H1 (cell line): ENCODE data around the gene TNNT1. TPM values are rescaled to one million over a fixed set of nuclear protein-coding genes. Genes with fewer than 3 reads are reported as not detected.

ENCODE experiments used
- CTCF ChIA-PET: fragments of 300-600 bp; sonication (Branson Sonifier 250); formaldehyde crosslinking; loops from one replicate; lab custom pipeline; 2021; ENCODE audit not compliant: partially characterized antibody; lab: Charles Lee
- POLR2A ChIA-PET: fragments of 300-600 bp; sonication (Branson Sonifier 250); formaldehyde crosslinking; loops from one replicate; lab custom pipeline; 2021; ENCODE audit warnings: inconsistent platforms; ENCODE audit not compliant: partially characterized antibody; lab: Charles Lee
- DNase-seq, 2 experiments: peaks; one replicate each; pipeline versions ENCODE4 v3.0.0 to v3.0.0-alpha.2; 2010 to 2022; ENCODE audit warnings: low spot score in 2 of 2, low read depth in 1 of 2, mixed read lengths in 1 of 2
- FAIRE-seq: peaks from 2 replicates; lab custom pipeline; 2011; peaks lifted over from hg19 to GRCh38; lab: Jason Lieb, UNC
- H2AFZ ChIP-seq: 2 replicates; pipeline ENCODE4 v1.8.1; 2012; ENCODE audit warnings: low read length, inconsistent platforms
- H2AK5ac ChIP-seq: 2 replicates; pipeline ENCODE4 v1.6.1; 2013; ENCODE audit warnings: low read depth, low read length
- H2BK120ac ChIP-seq: replicated peaks from 2 replicates; pipeline ENCODE3; 2013; ENCODE audit warnings: low read depth, low read length, inconsistent platforms
- H2BK12ac ChIP-seq: 2 replicates; pipeline ENCODE4 v1.6.1; 2013; ENCODE audit warnings: low read depth, low read length
- H2BK15ac ChIP-seq: 2 replicates; pipeline ENCODE4 v1.6.1; 2013; ENCODE audit warnings: low read length
- H2BK20ac ChIP-seq: 2 replicates; pipeline ENCODE4 v1.6.1; 2013; ENCODE audit warnings: low read length
- H2BK5ac ChIP-seq: 2 replicates; pipeline ENCODE4 v1.6.1; 2013; ENCODE audit warnings: low read depth, low read length
- H3K14ac ChIP-seq: 2 replicates; pipeline ENCODE4 v1.6.1; 2013; ENCODE audit warnings: inconsistent platforms; ENCODE audit not compliant: insufficient read length
- H3K18ac ChIP-seq: 2 replicates; pipeline ENCODE4 v1.6.1; 2013; ENCODE audit warnings: low read length; ENCODE audit errors: extremely low read depth
- H3K23ac ChIP-seq: 2 replicates; pipeline ENCODE4 v1.6.1; 2013; ENCODE audit warnings: inconsistent platforms; ENCODE audit not compliant: insufficient read length
- H3K23me2 ChIP-seq: 2 replicates; pipeline ENCODE4 v1.6.1; 2013; ENCODE audit warnings: low read depth, low read length
- H3K27ac ChIP-seq: 2 replicates; pipeline ENCODE4 v1.6.1; 2011; ENCODE audit warnings: low read depth, low read length, inconsistent platforms
- H3K27me3 ChIP-seq, 4 experiments: replicated peaks in 1 of 4; 1 replicate in 1 of 4; 2 replicates in 3 of 4; pipeline versions ENCODE4 v1.6.1 to v1.8.1; 2011 to 2013; ENCODE audit warnings: low read length in 3 of 4, mild to moderate bottlenecking in 3 of 4, inconsistent platforms in 2 of 4, mixed read lengths in 2 of 4, moderate library complexity in 1 of 4; ENCODE audit not compliant: control insufficient read depth in 3 of 4, insufficient read depth in 3 of 4; ENCODE audit errors: extremely low read depth in 1 of 4
- H3K36me3 ChIP-seq, 4 experiments: 2 replicates each; pipeline versions ENCODE4 v1.6.1 to v1.8.1; 2011 to 2013; ENCODE audit warnings: mild to moderate bottlenecking in 4 of 4, low read length in 3 of 4, moderate library complexity in 2 of 4, control low read depth in 1 of 4, inconsistent platforms in 1 of 4; ENCODE audit not compliant: insufficient read depth in 4 of 4, control insufficient read depth in 2 of 4
- H3K4ac ChIP-seq: replicated peaks from 2 replicates; pipeline ENCODE3; 2013; ENCODE audit warnings: low read length, low read depth, mixed read lengths, inconsistent platforms; ENCODE audit not compliant: insufficient read length
- H3K4me1 ChIP-seq, 4 experiments: replicated peaks in 1 of 4; 1 replicate in 1 of 4; 2 replicates in 3 of 4; pipeline versions ENCODE4 v1.6.1 to v1.8.1; 2011 to 2013; ENCODE audit warnings: low read length in 3 of 4, inconsistent platforms in 2 of 4, mixed read lengths in 1 of 4; ENCODE audit not compliant: insufficient read depth in 4 of 4, control insufficient read depth in 3 of 4
- H3K4me2 ChIP-seq, 2 experiments: 2 replicates each; pipeline versions ENCODE4 v1.6.1 to v1.8.1; 2011 to 2013; ENCODE audit warnings: low read depth in 2 of 2, low read length in 2 of 2, control low read depth in 1 of 2, inconsistent platforms in 1 of 2, mild to moderate bottlenecking in 1 of 2; ENCODE audit not compliant: insufficient read depth in 1 of 2
- H3K4me3 ChIP-seq, 4 experiments: fragments of 200-600, 300-600 bp in 1 of 4; sonication (generic), shearing (Covaris generic), sonication (Bioruptor Twin) in 1 of 4; 2 replicates each; pipeline versions ENCODE4 v1.5.1 to v1.8.1; 2011 to 2016; ENCODE audit warnings: low read length in 4 of 4, low read depth in 3 of 4, control low read depth in 2 of 4, inconsistent platforms in 2 of 4, mild to moderate bottlenecking in 2 of 4, mixed read lengths in 1 of 4, moderate library complexity in 1 of 4; ENCODE audit not compliant: insufficient read depth in 2 of 4; ENCODE audit errors: extremely low read depth in 1 of 4
- H3K56ac ChIP-seq: replicated peaks from 2 replicates; pipeline ENCODE3; 2013; ENCODE audit warnings: low read depth, mild to moderate bottlenecking, mixed read lengths, low read length, inconsistent platforms; ENCODE audit not compliant: insufficient read length
- H3K79me1 ChIP-seq: 2 replicates; pipeline ENCODE4 v1.6.1; 2013; ENCODE audit warnings: low read depth, low read length, control low read depth
- H3K79me2 ChIP-seq, 2 experiments: 2 replicates each; pipeline versions ENCODE4 v1.6.1 to v1.8.1; 2012 to 2013; ENCODE audit warnings: low read length in 2 of 2, mild to moderate bottlenecking in 2 of 2, inconsistent platforms in 1 of 2; ENCODE audit not compliant: insufficient read depth in 2 of 2, control insufficient read depth in 1 of 2
- H3K9ac ChIP-seq, 4 experiments: replicated peaks in 1 of 4; 1 replicate in 1 of 4; 2 replicates in 3 of 4; pipeline versions ENCODE4 v1.6.1 to v1.8.1; 2011 to 2013; ENCODE audit warnings: low read depth in 3 of 4, low read length in 3 of 4, control low read depth in 2 of 4, mild to moderate bottlenecking in 2 of 4, moderate library complexity in 2 of 4, inconsistent platforms in 1 of 4; ENCODE audit errors: extremely low read depth in 1 of 4
- H3K9me3 ChIP-seq, 2 experiments: 2 replicates each; pipeline versions ENCODE4 v1.6.1 to v1.8.1; 2012 to 2013; ENCODE audit warnings: mild to moderate bottlenecking in 2 of 2, moderate library complexity in 2 of 2, control low read depth in 1 of 2, inconsistent platforms in 1 of 2, low read depth in 1 of 2, low read length in 1 of 2, mixed read lengths in 1 of 2; ENCODE audit not compliant: insufficient read depth in 2 of 2
- H4K20me1 ChIP-seq, 2 experiments: replicated peaks in 1 of 2; 2 replicates each; pipeline versions ENCODE3 to v1.8.1; 2011 to 2013; ENCODE audit warnings: inconsistent platforms in 2 of 2, low read length in 2 of 2, mild to moderate bottlenecking in 1 of 2; ENCODE audit not compliant: insufficient read depth in 2 of 2, control insufficient read depth in 1 of 2
- H4K5ac ChIP-seq: 2 replicates; pipeline ENCODE4 v1.6.1; 2013; ENCODE audit warnings: low read length, low read depth, mixed read lengths, inconsistent platforms; ENCODE audit not compliant: insufficient read length
- H4K8ac ChIP-seq: 2 replicates; pipeline ENCODE4 v1.8.0; 2013; ENCODE audit warnings: mild to moderate bottlenecking, moderate library complexity, low read length, inconsistent platforms; ENCODE audit not compliant: insufficient read depth; ENCODE audit errors: extremely low read depth
- H4K91ac ChIP-seq: replicated peaks from 2 replicates; pipeline ENCODE3; 2013; ENCODE audit warnings: low read length, mixed read lengths, inconsistent platforms; ENCODE audit not compliant: insufficient read length
- CTCF ChIP-seq, 3 experiments: IDR thresholded peaks; 1 replicate in 2 of 3; 2 replicates in 1 of 3; pipeline versions ENCODE4 v1.5.1 to v1.6.1; 2011; ENCODE audit warnings: low read length in 3 of 3, mild to moderate bottlenecking in 3 of 3, inconsistent platforms in 2 of 3, low read depth in 1 of 3, moderate library complexity in 1 of 3; ENCODE audit not compliant: insufficient read depth in 1 of 3; ENCODE audit errors: control extremely low read depth in 1 of 3
- GABPA ChIP-seq: IDR thresholded peaks from 2 replicates; pipeline ENCODE4 v1.6.1; 2011; ENCODE audit warnings: mild to moderate bottlenecking, low read length, moderate library complexity, borderline replicate concordance; ENCODE audit not compliant: insufficient read depth
- WGBS, 2 experiments: shearing (Covaris generic) in 1 of 2; methylation state at CpG; one replicate each; pipeline versions ENCODE4 v1.1.6 to v1.1.7; 2013 to 2015; ENCODE audit warnings: low lambda C conversion rate in 2 of 2, mixed read lengths in 2 of 2, inconsistent platforms in 1 of 2, low coverage in 1 of 2, missing lambda C conversion rate in 1 of 2; ENCODE audit not compliant: insufficient replicate concordance in 2 of 2, insufficient coverage in 1 of 2, insufficient read length in 1 of 2; ENCODE audit errors: extremely low coverage in 1 of 2, missing lambda C conversion rate in 1 of 2; 5-methylcytosine and 5-hydroxymethylcytosine counted together
- polyA plus RNA-seq, 7 experiments: library from polyadenylated mRNA; depleted of rRNA in 3 of 7; stranded (reverse) in 5 of 7; unstranded in 2 of 7; fragments of >200 nt in 5 of 7; fragments of 200-250 nt in 2 of 7; gene quantifications; 1 replicate in 5 of 7; 2 replicates in 1 of 7; 4 replicates in 1 of 7; pipeline versions ENCODE4 v1.2.1 to v1.2.3, GENCODE V29; 2011 to 2013; ENCODE audit warnings: missing spikeins in 2 of 7, mixed read lengths in 2 of 7
- total RNA-seq: library from RNA; stranded (reverse); fragmentation: NEBNext Ultra II Directional; extraction: Animal tissue kit (Norgen Biotek cat#: 25700); gene quantifications from 2 replicates; pipeline ENCODE4 v1.2.1, GENCODE V29; 2021

TNNT1 gene
- total and polyA plus RNA-seq, 2 of the 8 experiments (the other 6 are each of a cell fraction or from before 2014, with no cell fraction given): 69.6 to 107 TPM

GRCh38 chr19:55176076-55176475, 27.1 kb upstream of the TNNT1 start:
- Histone ChIP-seq H3K27me3 (peaks cover 2 to 57% (median 41%) of the 10 kb centered on the region in 4 experiments; a peak in 6 of 7 replicates), H2BK20ac (no peak overlapping the region)
- POLR2A ChIA-PET: interaction anchor here (0.7 to 3.3 kb wide), 6 partner anchors 9 to 232 kb away, joined by 3 to 16 read pairs (median 6); partner anchors contain the start of genes DNAAF3, PPP6R1 and UBE2S

More at GRCh38 chr19:55176076-55176475, 27.1 kb upstream of the TNNT1 start:
- Histone ChIP-seq H2BK120ac (no peak overlapping the region), H3K4ac (no peak overlapping the region), H4K20me1 (peaks cover 0 to 2% of the 10 kb centered on the region in 2 experiments), H3K9me3 (no peaks in the 10 kb centered on the region), H4K5ac (no peak overlapping the region), H3K4me1 (peaks cover 5 to 26% (median 18%) of the 10 kb centered on the region in 4 experiments), H3K23me2 (peaks cover 25% of the 10 kb centered on the region; the same call in 1 of the 2 replicates), H3K4me2 (no peak overlapping the region; a peak in 1 of 4 replicates), H3K27ac (no peak overlapping the region), H4K91ac (no peak overlapping the region), H2BK5ac (no peak overlapping the region), H3K56ac (no peak overlapping the region), H3K14ac (no peak overlapping the region), H4K8ac (no peak overlapping the region), H2AFZ (no peak overlapping the region), H3K9ac (no peak overlapping the region), H2BK15ac (0 out of 2 replicates have a peak overlapping the region, but pooled peaks have one; percentile 46), H3K79me2 (no peaks in the 10 kb centered on the region), H3K23ac (no peak overlapping the region), H2BK12ac (0 out of 2 replicates have a peak overlapping the region, but pooled peaks have one; percentile 43), H3K36me3 (no peaks in the 10 kb centered on the region), H3K4me3 (no peak overlapping the region), H2AK5ac (no peak overlapping the region), H3K18ac (no peak overlapping the region), H3K79me1 (no peaks in the 10 kb centered on the region)
- DNase-seq (no peak), FAIRE-seq (peak; percentile 13)
- CTCF ChIA-PET: interaction anchor here (0.6 to 3.2 kb wide), 8 partner anchors 10 to 197 kb away, joined by 3 to 28 read pairs (median 4); partner anchors contain the start of gene DNAAF3
- 62% methylated on average over 2 of the region's 2 CpGs; no CpG with 5 or more reads in 1 of the 2 experiments for WGBS, 2 experiments
- no peak for TF ChIP-seq GABPA
- TF ChIP-seq CTCF (IDR thresholded peaks at IDR 0.05; ENCODE audit: control extremely low read depth in 1 of 3, insufficient read depth in 1 of 3, low read depth in 1 of 3, low read length in 3 of 3): peak in 1 of 3 experiments; percentile 9; a peak in 1 of 4 replicates
